GM21723 (cell line): ENCODE measurements around the gene UTS2B.

Experiments used
- ATAC-seq: cut with Tn5 transposase; IDR thresholded peaks from one replicate; pipeline ENCODE4 v1.9.1; 2021; ENCODE audit warnings: mild to moderate bottlenecking, moderate library complexity; ENCODE audit not compliant: unreplicated experiment

The UTS2B gene

GRCh38 chr3:191353022-191353777 is 22.9 kb upstream of the UTS2B start:
- peak; percentile 34 for ATAC-seq

- no peak for ATAC-seq
These were observed 21.7 kb upstream of the UTS2B start for GRCh38 chr3:191352014-191352413.

DNA sequence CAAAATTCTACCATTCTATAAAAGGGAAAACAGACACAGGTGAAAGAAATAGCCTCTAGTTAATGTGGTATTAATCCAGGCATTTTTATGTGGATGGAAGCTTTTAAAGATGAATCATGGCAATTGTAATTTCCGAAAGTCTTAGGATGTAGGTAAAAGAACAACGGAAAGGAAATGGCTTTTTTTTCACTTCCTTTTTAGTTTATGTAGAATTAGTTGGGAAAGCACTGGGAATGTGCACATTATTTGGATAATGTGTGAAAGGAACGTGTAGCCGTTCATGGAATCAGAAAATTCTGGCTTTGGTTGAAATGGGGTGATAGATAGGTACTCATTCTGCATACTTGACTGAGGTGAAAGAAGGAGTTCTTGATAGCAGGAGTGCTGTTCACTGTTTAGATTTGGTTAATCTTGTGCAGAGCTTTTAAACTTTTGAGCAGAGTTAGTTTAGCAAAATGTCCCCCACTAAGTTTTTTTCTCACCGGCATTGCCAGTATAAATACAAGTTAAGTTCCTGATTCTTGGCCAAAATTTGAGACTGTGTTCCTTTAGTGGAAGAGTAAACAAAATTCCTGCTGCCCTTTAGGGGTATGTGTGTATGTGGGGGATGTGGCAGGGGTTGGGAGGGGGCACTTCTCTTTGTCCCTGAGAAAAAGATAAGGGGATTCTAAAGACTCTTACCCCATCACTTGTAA is 20.2 kb upstream of the UTS2B start:
- no peak for ATAC-seq

GRCh38 chr3:191348098-191348497 is 17.8 kb upstream of the UTS2B start:
- no peak for ATAC-seq

GRCh38 chr3:191347228-191347627 is 16.9 kb upstream of the UTS2B start:
- ATAC-seq = no peak

DNA sequence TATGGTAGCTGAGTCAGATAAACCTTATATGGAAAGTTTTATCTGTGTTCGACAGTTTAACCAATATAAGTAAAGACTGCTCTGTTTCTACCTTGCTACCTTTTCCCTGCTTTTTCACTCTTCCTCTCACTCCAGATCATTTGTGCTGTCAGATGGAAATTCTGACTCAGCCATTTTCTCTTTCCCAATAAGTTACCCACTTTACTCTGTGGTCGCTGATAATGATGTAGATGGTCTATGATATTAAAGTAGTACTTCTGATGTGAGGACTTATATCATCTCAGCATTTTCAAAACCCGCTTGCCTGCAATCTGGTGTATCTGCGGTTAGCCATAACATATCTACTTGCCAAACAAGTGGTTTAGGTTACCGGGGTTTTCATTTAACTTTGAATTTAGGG is 15.0 kb upstream of the UTS2B start:
- ATAC-seq = no peak

DNA sequence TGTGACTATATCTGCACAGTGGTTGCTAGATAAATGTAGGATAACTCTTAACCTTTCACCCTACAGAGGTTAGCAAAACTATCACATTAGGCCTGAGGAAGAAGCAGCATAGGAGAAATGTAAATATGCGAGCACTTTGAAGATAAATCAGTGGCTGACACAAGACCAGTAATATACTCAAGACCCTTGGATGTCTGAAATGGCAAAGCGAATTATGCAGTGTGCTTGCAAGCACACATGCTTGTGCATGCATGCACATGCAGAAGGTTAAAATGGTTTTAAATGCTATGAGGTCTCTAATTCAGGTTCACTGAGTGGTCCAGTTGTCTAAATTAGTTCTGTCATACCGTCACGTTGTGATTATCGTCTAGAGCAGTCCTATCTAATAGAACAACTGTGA is 13.6 kb upstream of the UTS2B start:
- ATAC-seq = no peak

DNA sequence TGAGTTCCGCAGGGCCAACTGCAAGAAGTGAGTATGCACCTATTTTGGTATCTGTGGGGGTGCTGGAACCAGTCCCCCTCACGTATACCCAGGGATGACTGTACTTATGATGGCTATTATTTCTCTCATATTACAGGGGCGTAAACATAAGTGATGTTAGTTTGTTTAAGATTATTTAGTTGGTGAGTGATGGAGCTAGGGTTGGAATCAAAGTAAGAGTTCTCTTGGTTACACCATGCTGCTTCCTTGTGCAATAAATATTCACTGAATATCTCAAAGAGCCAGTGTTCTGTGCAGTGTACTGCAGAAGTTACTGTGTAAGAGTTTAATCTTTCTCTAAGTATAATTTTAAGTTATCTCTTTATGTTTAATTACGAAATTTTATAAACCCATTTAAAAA is 12.8 kb upstream of the UTS2B start:
- ATAC-seq = no peak

DNA sequence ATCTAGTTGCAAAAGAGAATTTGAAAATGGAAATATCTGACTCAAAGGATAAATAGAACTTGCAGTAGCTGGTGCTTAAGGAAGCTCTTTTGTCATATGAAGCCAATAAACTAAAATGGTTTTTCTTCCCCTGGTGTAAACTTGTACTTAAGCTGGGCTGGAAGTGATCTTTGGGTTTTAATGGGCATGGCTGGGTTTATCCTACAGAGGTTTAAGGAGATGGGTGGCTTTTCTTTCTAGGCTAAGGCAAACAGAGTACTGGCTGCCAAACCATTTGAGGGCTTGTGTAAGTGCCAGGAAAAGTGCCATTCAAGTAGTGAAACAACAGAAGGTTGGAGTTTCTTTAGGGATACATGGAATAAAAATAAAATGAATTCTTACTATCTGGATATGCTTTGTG is 12.1 kb upstream of the UTS2B start:
- no peak for ATAC-seq

DNA sequence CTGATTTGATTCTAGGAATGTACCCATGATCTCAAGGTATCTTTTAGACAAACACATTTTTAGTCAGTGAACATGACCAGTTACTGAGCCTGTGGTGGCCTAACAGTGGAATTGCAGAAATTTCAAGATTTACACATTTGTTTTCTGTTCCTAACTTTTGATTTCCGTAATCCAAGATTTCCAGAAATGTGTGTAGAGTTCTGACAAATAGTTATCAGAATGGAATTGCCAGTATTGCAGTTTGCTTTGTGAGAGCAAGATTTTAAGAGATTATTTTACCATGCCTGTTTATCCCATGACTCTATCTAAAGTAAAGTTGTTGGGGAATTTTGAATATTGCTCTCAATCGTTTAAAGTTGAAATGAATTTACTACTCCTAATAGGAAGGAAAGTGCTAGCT is 11.7 kb upstream of the UTS2B start:
- ATAC-seq = no peak

GRCh38 chr3:191340966-191341365 is 10.6 kb upstream of the UTS2B start:
- no peak for ATAC-seq

DNA sequence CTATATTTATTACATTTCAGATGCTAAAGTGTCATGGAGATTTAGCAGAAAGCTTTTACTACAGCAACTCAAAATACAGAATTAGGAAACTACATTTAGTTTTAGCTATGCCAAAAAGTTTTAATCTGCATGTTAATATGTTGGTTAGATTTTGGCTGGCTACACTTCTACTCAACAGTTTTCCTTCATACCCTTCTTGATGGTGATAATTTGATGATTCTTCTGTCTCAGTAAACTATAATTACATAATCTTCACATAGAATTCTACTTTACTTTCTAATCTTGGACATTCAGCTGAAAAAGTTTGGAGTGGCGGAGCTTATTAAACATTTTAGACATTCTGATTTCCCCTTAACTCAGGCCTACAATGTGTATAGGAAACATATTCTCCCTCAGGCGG is 10.0 kb upstream of the UTS2B start:
- no peak for ATAC-seq

GRCh38 chr3:191339316-191339917 is 9.1 kb upstream of the UTS2B start:
- no peak for ATAC-seq

GRCh38 chr3:191338177-191338488 is 7.8 kb upstream of the UTS2B start:
- ATAC-seq = no peak

- ATAC-seq = peak; percentile 35
These were observed 6.5 kb upstream of the UTS2B start for GRCh38 chr3:191336833-191337232.

DNA sequence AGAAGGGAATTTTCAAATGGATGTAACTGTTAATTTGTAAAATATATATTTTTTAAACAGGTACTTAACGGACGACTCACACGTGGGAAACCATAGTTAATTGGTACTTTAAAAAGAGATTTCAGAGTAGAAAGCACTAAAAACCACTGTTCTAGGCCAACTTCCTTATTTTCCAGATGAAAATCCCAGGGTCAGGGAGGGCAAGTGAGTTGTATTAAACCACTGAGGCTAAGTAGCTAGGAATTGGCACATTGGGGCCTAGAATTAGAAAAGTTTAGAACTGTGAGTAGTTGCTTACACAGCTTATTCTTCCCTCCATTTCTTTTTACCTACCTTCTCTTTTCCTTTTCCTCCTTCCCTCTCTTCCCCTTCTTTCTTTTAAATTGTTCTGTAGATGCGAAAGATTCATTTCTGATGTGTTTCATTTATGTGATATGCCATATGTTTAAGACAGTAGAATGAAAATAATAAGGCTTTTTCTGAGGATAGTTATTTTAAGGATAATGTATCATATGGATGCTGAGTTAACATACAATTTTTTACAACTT is 4.1 kb upstream of the UTS2B start:
- no peak for ATAC-seq

GRCh38 chr3:191333298-191333880 is 3.1 kb upstream of the UTS2B start:
- no peak for ATAC-seq

GRCh38 chr3:191331388-191331787 is 1.1 kb upstream of the UTS2B start:
- ATAC-seq = no peak

- no peak for ATAC-seq
These were observed 263 bp upstream of the UTS2B start for GRCh38 chr3:191330530-191331048.

GRCh38 chr3:191328962-191329653 is 1.2 kb downstream of the UTS2B start, which contains the start of gene CCDC50:
CCDC50 (plus strand) TSS chr3:191329394; CDS start chr3:191329675, 281 bp downstream.
- peak; percentile 79 for ATAC-seq
